ENCODE measurements around the gene GPRIN1. TPM values are rescaled to one million over a fixed set of nuclear protein-coding genes. Genes with fewer than 3 reads are reported as not detected.

Gene GPRIN1
- total and polyA plus RNA-seq, 2 of the 4 experiments (the other 2 are of a cell fraction), result 3.0 to 4.7 TPM

GRCh38 chr5:176593273-176593869 is 16.6 kb downstream of the GPRIN1 start:
- in situ Hi-C loops (cut with MboI; ENCODE audit: low sequenced_read_pairs) (no loop called here), dilution Hi-C loops (cut with HindIII; ENCODE audit: low sequenced_read_pairs, unreplicated experiment) (no loop called here), intact Hi-C loops (cut with micrococcal nuclease) (no loop called here)
- Histone ChIP-seq H2BK5ac (ENCODE audit: low read depth, low read length, poor library complexity, severe bottlenecking) (no peak overlapping the region), H4K91ac (ENCODE audit: insufficient read depth, low read depth, low read length) (no peak overlapping the region), H3K9me1 (ENCODE audit: insufficient read depth, low read length) (peaks cover 2% of the 10 kb centered on the region), H2AK5ac (ENCODE audit: low read depth, low read length) (no peak overlapping the region), H3K4me1 (ENCODE audit: control insufficient read depth, insufficient read depth, low read length) (no peaks in the 10 kb centered on the region), H3K14ac (replicated peaks; ENCODE audit: low read depth, low read length) (no peak overlapping the region), H2BK120ac (ENCODE audit: low read depth, low read length) (no peak overlapping the region), H2BK20ac (ENCODE audit: low read depth, low read length) (no peak overlapping the region), H3K18ac (ENCODE audit: low read depth, low read length) (no peak overlapping the region), H3K27ac (ENCODE audit: insufficient read depth, low read length) (no peak overlapping the region), H2AFZ (replicated peaks; ENCODE audit: low read length, poor library complexity) (no peak overlapping the region), H3K27me3 (ENCODE audit: control insufficient read depth, insufficient read depth, low read length) (no peaks in the 10 kb centered on the region), H3K4ac (ENCODE audit: low read depth, low read length) (no peak overlapping the region), H3K79me1 (ENCODE audit: low read depth in 1 of 2, low read length in 2 of 2) (no peaks in the 10 kb centered on the region), H3K56ac (ENCODE audit: extremely low read depth, insufficient read depth, low read length) (no peak overlapping the region), H3K4me3 (ENCODE audit: insufficient read depth, low read depth, low read length) (no peak overlapping the region), H3K9ac (ENCODE audit: low read depth, low read length) (no peak overlapping the region), H4K20me1 (ENCODE audit: insufficient read depth, low read length) (no peaks in the 10 kb centered on the region), H4K5ac (ENCODE audit: low read depth, low read length) (no peak overlapping the region), H4K8ac (ENCODE audit: low read depth in 2 of 2, low read length in 2 of 2) (no peak overlapping the region), H3K9me3 (ENCODE audit: control insufficient read depth, insufficient read depth, low read length) (no peaks in the 10 kb centered on the region), H3K23ac (ENCODE audit: low read depth, low read length) (no peak overlapping the region), H3K4me2 (ENCODE audit: low read depth, low read length) (no peak overlapping the region), H2BK15ac (ENCODE audit: low read depth, low read length) (no peak overlapping the region), H3K36me3 (ENCODE audit: control insufficient read depth, insufficient read depth, low read length) (no peaks in the 10 kb centered on the region; the same call in 1 of the 2 replicates), H2AK9ac (replicated peaks; ENCODE audit: low read depth, low read length, poor library complexity) (no peak overlapping the region)
- CTCF ChIA-PET, result no interaction called here
- POLR2A ChIA-PET (ENCODE audit: unreplicated experiment), result no interaction called here
- no peak for TF ChIP-seq CEBPB (IDR thresholded peaks at IDR 0.05; ENCODE audit: low read depth, low read length)
- TF ChIP-seq CTCF (conservative IDR thresholded peaks at IDR 0.05; ENCODE audit: low read depth, low read length), result no peak
- TF ChIP-seq NFE2L2 (IDR thresholded peaks at IDR 0.05; ENCODE audit: low read depth, low read length), result no peak
- TF ChIP-seq RAD21 (IDR thresholded peaks at IDR 0.05; ENCODE audit: low read length), result no peak
- TF ChIP-seq, protein P1, sequence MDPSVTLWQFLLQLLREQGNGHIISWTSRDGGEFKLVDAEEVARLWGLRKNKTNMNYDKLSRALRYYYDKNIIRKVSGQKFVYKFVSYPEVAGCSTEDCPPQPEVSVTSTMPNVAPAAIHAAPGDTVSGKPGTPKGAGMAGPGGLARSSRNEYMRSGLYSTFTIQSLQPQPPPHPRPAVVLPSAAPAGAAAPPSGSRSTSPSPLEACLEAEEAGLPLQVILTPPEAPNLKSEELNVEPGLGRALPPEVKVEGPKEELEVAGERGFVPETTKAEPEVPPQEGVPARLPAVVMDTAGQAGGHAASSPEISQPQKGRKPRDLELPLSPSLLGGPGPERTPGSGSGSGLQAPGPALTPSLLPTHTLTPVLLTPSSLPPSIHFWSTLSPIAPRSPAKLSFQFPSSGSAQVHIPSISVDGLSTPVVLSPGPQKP (IDR thresholded peaks at IDR 0.05; ENCODE audit: borderline replicate concordance, low read depth, low read length), result no peak
- TF ChIP-seq POLR2A (IDR thresholded peaks at IDR 0.05; ENCODE audit: low read depth, low read length), result no peak
- no peak for TF ChIP-seq MAZ (IDR thresholded peaks at IDR 0.05; ENCODE audit: borderline replicate concordance, low read depth, low read length)
- TF ChIP-seq CHD1 (IDR thresholded peaks at IDR 0.05; ENCODE audit: low read depth, low read length), result no peak
- no peak for TF ChIP-seq BHLHE40 (IDR thresholded peaks at IDR 0.05; ENCODE audit: low read depth, low read length)
- TF ChIP-seq RFX5 (IDR thresholded peaks at IDR 0.05; ENCODE audit: low read depth, low read length), result no peak
- TF ChIP-seq SMC3 (IDR thresholded peaks at IDR 0.05; ENCODE audit: low read depth, low read length), result no peak
- TF ChIP-seq FOS (IDR thresholded peaks at IDR 0.05; ENCODE audit: low read depth, low read length), result no peak
- no peak for TF ChIP-seq MAFK (IDR thresholded peaks at IDR 0.05; ENCODE audit: low read depth, low read length)
- no peak for TF ChIP-seq USF2 (IDR thresholded peaks at IDR 0.05; ENCODE audit: low read depth, low read length)
- no peak for TF ChIP-seq RCOR1 (IDR thresholded peaks at IDR 0.05; ENCODE audit: insufficient replicate concordance, low read length)
- TF ChIP-seq MXI1 (IDR thresholded peaks at IDR 0.05; ENCODE audit: borderline replicate concordance, low read depth, low read length), result no peak
- no peak for DNase-seq
- WGBS, 2 experiments (ENCODE audit: extremely low coverage in 2 of 2, insufficient read length in 1 of 2), result 98% methylated on average over 5 of the region's 12 CpGs; no CpG with 5 or more reads in 1 of the 2 experiments
- ATAC-seq (ENCODE audit: low read depth), result no peak
- no TSS peak for BruUV-seq (replicated peaks)

Measured in IMR-90 (cell line).